Measurements from ENCODE around the gene FGF13.

The FGF13 gene

GRCh38 chrX:138692591-138692990 lies 18.9 kb downstream of the FGF13 start:
- Histone ChIP-seq H3K27me3 (replicated peaks; ENCODE audit: control insufficient read depth, insufficient read depth, low read length) (no peaks in the 10 kb centered on the region), H3K36me3 (ENCODE audit: control insufficient read depth, insufficient read depth, low read length) (no peaks in the 10 kb centered on the region), H3K4me3 (replicated peaks; ENCODE audit: low read depth, low read length) (no peak overlapping the region)
- no peak for DNase-seq (ENCODE audit: extremely low read depth, insufficient read length)
- no peak for TF ChIP-seq CTCF (IDR thresholded peaks at IDR 0.05; ENCODE audit: insufficient read depth, low read length, poor library complexity, severe bottlenecking)

- no peak for TF ChIP-seq CTCF (IDR thresholded peaks at IDR 0.05; ENCODE audit: insufficient read depth, low read length, poor library complexity, severe bottlenecking)
- H3K36me3 ChIP-seq (ENCODE audit: control insufficient read depth, insufficient read depth, low read length): no peaks in the 10 kb centered on the region
- DNase-seq (ENCODE audit: extremely low read depth, insufficient read length): no peak
- no peaks in the 10 kb centered on the region for H3K27me3 ChIP-seq (replicated peaks; ENCODE audit: control insufficient read depth, insufficient read depth, low read length)
- H3K4me3 ChIP-seq (replicated peaks; ENCODE audit: low read depth, low read length): no peak overlapping the region
These were observed 20.3 kb downstream of the FGF13 start for GRCh38 chrX:138691186-138691585.

GRCh38 chrX:138690591-138690990 lies 20.9 kb downstream of the FGF13 start:
- Histone ChIP-seq H3K4me3 (replicated peaks; ENCODE audit: low read depth, low read length) (no peak overlapping the region), H3K27me3 (replicated peaks; ENCODE audit: control insufficient read depth, insufficient read depth, low read length) (no peaks in the 10 kb centered on the region), H3K36me3 (ENCODE audit: control insufficient read depth, insufficient read depth, low read length) (no peaks in the 10 kb centered on the region)
- TF ChIP-seq CTCF (IDR thresholded peaks at IDR 0.05; ENCODE audit: insufficient read depth, low read length, poor library complexity, severe bottlenecking): no peak
- DNase-seq (ENCODE audit: extremely low read depth, insufficient read length): no peak

GRCh38 chrX:138683600-138683999 lies 27.9 kb downstream of the FGF13 start:
- Histone ChIP-seq H3K27me3 (replicated peaks; ENCODE audit: control insufficient read depth, insufficient read depth, low read length) (no peaks in the 10 kb centered on the region), H3K36me3 (ENCODE audit: control insufficient read depth, insufficient read depth, low read length) (no peaks in the 10 kb centered on the region), H3K4me3 (replicated peaks; ENCODE audit: low read depth, low read length) (no peak overlapping the region)
- TF ChIP-seq CTCF (IDR thresholded peaks at IDR 0.05; ENCODE audit: insufficient read depth, low read length, poor library complexity, severe bottlenecking): no peak
- DNase-seq (ENCODE audit: extremely low read depth, insufficient read length): no peak

GRCh38 chrX:138669693-138670092 lies 41.8 kb downstream of the FGF13 start:
- no peak for TF ChIP-seq CTCF (IDR thresholded peaks at IDR 0.05; ENCODE audit: insufficient read depth, low read length, poor library complexity, severe bottlenecking)
- Histone ChIP-seq H3K4me3 (replicated peaks; ENCODE audit: low read depth, low read length) (no peak overlapping the region), H3K36me3 (ENCODE audit: control insufficient read depth, insufficient read depth, low read length) (no peaks in the 10 kb centered on the region), H3K27me3 (replicated peaks; ENCODE audit: control insufficient read depth, insufficient read depth, low read length) (no peaks in the 10 kb centered on the region)
- no peak for DNase-seq (ENCODE audit: extremely low read depth, insufficient read length)

GRCh38 chrX:138664466-138664865 lies 47.1 kb downstream of the FGF13 start:
- DNase-seq (ENCODE audit: extremely low read depth, insufficient read length): no peak
- no peaks in the 10 kb centered on the region for H3K36me3 ChIP-seq (ENCODE audit: control insufficient read depth, insufficient read depth, low read length)
- no peak overlapping the region for H3K4me3 ChIP-seq (replicated peaks; ENCODE audit: low read depth, low read length)
- no peaks in the 10 kb centered on the region for H3K27me3 ChIP-seq (replicated peaks; ENCODE audit: control insufficient read depth, insufficient read depth, low read length)
- no peak for TF ChIP-seq CTCF (IDR thresholded peaks at IDR 0.05; ENCODE audit: insufficient read depth, low read length, poor library complexity, severe bottlenecking)
